HG03196 (cell line): Measurements from ENCODE around the gene LMX1A.

ENCODE experiments used
- ATAC-seq: cut with Tn5 transposase; IDR thresholded peaks from one replicate; pipeline ENCODE4 v1.9.1; 2021; ENCODE audit not compliant: unreplicated experiment

The LMX1A gene

GRCh38 chr1:165325460-165326203 lies 30.9 kb downstream of the LMX1A start:
- ATAC-seq, result no peak

- ATAC-seq, result no peak
Observed at GRCh38 chr1:165324050-165324449, 32.5 kb downstream of the LMX1A start.

- no peak for ATAC-seq
Observed at GRCh38 chr1:165317612-165318011, 38.9 kb downstream of the LMX1A start.

GRCh38 chr1:165316153-165316772 lies 40.3 kb downstream of the LMX1A start:
- no peak for ATAC-seq

- ATAC-seq, result no peak
Observed at GRCh38 chr1:165315481-165315880, 41.0 kb downstream of the LMX1A start.

- no peak for ATAC-seq
Observed at GRCh38 chr1:165313903-165314302, 42.6 kb downstream of the LMX1A start.

- no peak for ATAC-seq
Observed at GRCh38 chr1:165312591-165312990, 43.9 kb downstream of the LMX1A start.

GRCh38 chr1:165306543-165307434 lies 49.7 kb downstream of the LMX1A start:
- ATAC-seq, result no peak

GRCh38 chr1:165303386-165303785 lies 53.1 kb downstream of the LMX1A start:
- no peak for ATAC-seq

- ATAC-seq, result no peak
Observed at GRCh38 chr1:165300400-165300903, 56.1 kb downstream of the LMX1A start.

- no peak for ATAC-seq
Observed at GRCh38 chr1:165298203-165298820, 58.2 kb downstream of the LMX1A start.

GRCh38 chr1:165296205-165296604 lies 60.3 kb downstream of the LMX1A start:
- no peak for ATAC-seq

GRCh38 chr1:165290148-165290547 lies 66.4 kb downstream of the LMX1A start:
- no peak for ATAC-seq

GRCh38 chr1:165289556-165289955 lies 67.0 kb downstream of the LMX1A start:
- ATAC-seq, result no peak

- no peak for ATAC-seq
Observed at GRCh38 chr1:165288350-165289120, 68.0 kb downstream of the LMX1A start.

GRCh38 chr1:165287781-165288180 lies 68.7 kb downstream of the LMX1A start:
- ATAC-seq, result no peak

GRCh38 chr1:165287329-165287728 lies 69.2 kb downstream of the LMX1A start:
- no peak for ATAC-seq

GRCh38 chr1:165284454-165284853 lies 72.1 kb downstream of the LMX1A start:
- ATAC-seq, result no peak

GRCh38 chr1:165281207-165281901 lies 75.2 kb downstream of the LMX1A start:
- ATAC-seq, result no peak

GRCh38 chr1:165279882-165280281 lies 76.6 kb downstream of the LMX1A start:
- no peak for ATAC-seq
